Calu3 (cell line): ENCODE results near the gene PIEZO1. TPM values are rescaled to one million over a fixed set of nuclear protein-coding genes. Genes with fewer than 3 reads are reported as not detected.
A peak's percentile ranks its signal among the peaks of the same experiment; 100 is the strongest.

Source experiments
- BruUV-seq: library from RNA; stranded (reverse); fragments of 400-500 nt; replicated peaks from 2 replicates; lab custom pipeline; 2021; lab: Mats Ljungman, UMichigan
- CTCF ChIA-PET: fragments of 300-600 bp; sonication (Branson Sonifier 250); formaldehyde crosslinking; loops from one replicate; lab custom pipeline; 2022; ENCODE audit warnings: antibody characterized with exemption; lab: Charles Lee
- DNase-seq: peaks from one replicate; pipeline ENCODE4 v3.0.0; 2022
- H3K27ac Mint-ChIP-seq: one replicate; pipeline ENCODE4 v1.8.0; 2022; ENCODE audit warnings: mixed read lengths; ENCODE audit not compliant: unreplicated experiment
- H3K27me3 Mint-ChIP-seq: one replicate; pipeline ENCODE4 v1.8.0; 2022; ENCODE audit warnings: mixed read lengths; ENCODE audit not compliant: unreplicated experiment
- H3K36me3 Mint-ChIP-seq: one replicate; pipeline ENCODE4 v1.8.0; 2022; ENCODE audit warnings: mild to moderate bottlenecking, moderate library complexity, mixed read lengths; ENCODE audit not compliant: insufficient read depth, unreplicated experiment
- H3K4me1 Mint-ChIP-seq: one replicate; pipeline ENCODE4 v1.8.0; 2022; ENCODE audit warnings: mild to moderate bottlenecking, low read depth, mixed read lengths; ENCODE audit not compliant: unreplicated experiment
- H3K4me3 Mint-ChIP-seq: one replicate; pipeline ENCODE4 v1.8.0; 2022; ENCODE audit warnings: mild to moderate bottlenecking, low read depth, moderate library complexity, mixed read lengths; ENCODE audit not compliant: unreplicated experiment
- H3K9me3 Mint-ChIP-seq: one replicate; pipeline ENCODE4 v1.8.0; 2022; ENCODE audit warnings: low read depth, mixed read lengths; ENCODE audit not compliant: unreplicated experiment
- CTCF ChIP-seq: fragments of 200-600 bp; IDR thresholded peaks from one replicate; pipeline ENCODE4 v1.8.0; 2022; ENCODE audit warnings: antibody characterized with exemption; ENCODE audit not compliant: unreplicated experiment
- intact Hi-C: fragments of 100-400 bp; cut with micrococcal nuclease; formaldehyde crosslinking; loops from one replicate; pipeline ENCODE4 v1.10.0; 2022; ENCODE audit not compliant: unreplicated experiment
- total RNA-seq: library from RNA; stranded (reverse); gene quantifications from 2 replicates; pipeline ENCODE4 v1.2.3, GENCODE V29; 2022

The PIEZO1 gene
- total RNA-seq, 1 experiment from 2014 or later = 199 TPM

- H3K36me3 Mint-ChIP-seq = peaks cover 18% of the 10 kb centered on the region
- intact Hi-C loops = no loop called here
- peak; percentile 75 for DNase-seq
- H3K9me3 Mint-ChIP-seq = no peaks in the 10 kb centered on the region
- H3K4me3 Mint-ChIP-seq = no peak overlapping the region
- no TSS peak for BruUV-seq
- H3K4me1 Mint-ChIP-seq = peaks cover 14% of the 10 kb centered on the region
- CTCF ChIA-PET = interaction anchor here (0.7 kb wide), 1 partner anchor 66 kb away, joined by 5 read pairs; no protein-coding TSS in a partner anchor
- no peak for TF ChIP-seq CTCF
- peaks cover 53% of the 10 kb centered on the region for H3K27me3 Mint-ChIP-seq
- H3K27ac Mint-ChIP-seq = no peak overlapping the region
Measured at GRCh38 chr16:88688013-88688778, 96.8 kb downstream of the PIEZO1 start.

GRCh38 chr16:88687676-88688012 lies 97.4 kb downstream of the PIEZO1 start:
- BruUV-seq = no TSS peak
- intact Hi-C loops = no loop called here
- Mint-ChIP-seq H3K27me3 (peaks cover 58% of the 10 kb centered on the region), H3K36me3 (peaks cover 18% of the 10 kb centered on the region), H3K4me3 (no peak overlapping the region), H3K4me1 (peaks cover 14% of the 10 kb centered on the region), H3K27ac (no peak overlapping the region), H3K9me3 (no peaks in the 10 kb centered on the region)
- TF ChIP-seq CTCF = no peak
- DNase-seq = no peak
- CTCF ChIA-PET = interaction anchor here (0.7 kb wide), 1 partner anchor 67 kb away, joined by 5 read pairs; no protein-coding TSS in a partner anchor

GRCh38 chr16:88687254-88687576 lies 97.8 kb downstream of the PIEZO1 start:
- no TSS peak for BruUV-seq
- CTCF ChIA-PET = no interaction called here
- H3K9me3 Mint-ChIP-seq = no peaks in the 10 kb centered on the region
- no peak overlapping the region for H3K27ac Mint-ChIP-seq
- intact Hi-C loops = no loop called here
- no peak for DNase-seq
- peaks cover 18% of the 10 kb centered on the region for H3K36me3 Mint-ChIP-seq
- H3K4me1 Mint-ChIP-seq = peaks cover 14% of the 10 kb centered on the region
- H3K4me3 Mint-ChIP-seq = peak overlapping the region; percentile 76
- TF ChIP-seq CTCF = no peak
- peaks cover 63% of the 10 kb centered on the region for H3K27me3 Mint-ChIP-seq

- H3K9me3 Mint-ChIP-seq = no peaks in the 10 kb centered on the region
- H3K4me3 Mint-ChIP-seq = peak within 1 kb of the TSS; percentile 76
- peaks cover 14% of the 10 kb centered on the region for H3K4me1 Mint-ChIP-seq
- intact Hi-C loops = no loop called here
- no peak for TF ChIP-seq CTCF
- peaks cover 18% of the 10 kb centered on the region for H3K36me3 Mint-ChIP-seq
- no peak within 1 kb of the TSS for H3K27ac Mint-ChIP-seq
- peak; percentile 96 for DNase-seq
- H3K27me3 Mint-ChIP-seq = peaks cover 68% of the 10 kb centered on the region
- BruUV-seq = no TSS peak
- CTCF ChIA-PET = no interaction called here
Measured at GRCh38 chr16:88686439-88687253, 98.4 kb downstream of the PIEZO1 start, which contains the start of gene SNAI3. Gene SNAI3, minus strand, starts transcription at chr16:88686507. Its CDS starts 101 bp downstream, at chr16:88686406.
